ENCODE measurements around the gene C22orf23. TPM values are rescaled to one million over a fixed set of nuclear protein-coding genes. Genes with fewer than 3 reads are reported as not detected.

The C22orf23 gene
- polyA plus RNA-seq, 1 donor (not counting 4 experiments of a cell fraction or from before 2014, with no cell fraction given), result not detected

- Histone ChIP-seq H3K9me1 (ENCODE audit: control insufficient read depth, extremely low read depth, insufficient read depth, low read length) (peaks cover 3% of the 10 kb centered on the region), H3K4me2 (ENCODE audit: control insufficient read depth, extremely low read depth, insufficient read depth, low read depth, low read length) (no peak overlapping the region), H3K27me3 (ENCODE audit: control insufficient read depth, extremely low read depth, insufficient read depth, low read length) (no peaks in the 10 kb centered on the region), H2AFZ (ENCODE audit: control insufficient read depth, low read length) (no peak overlapping the region), H3K9ac (ENCODE audit: control insufficient read depth, extremely low read depth, insufficient read depth, low read length) (no peak overlapping the region), H3K36me3 (ENCODE audit: control insufficient read depth in 2 of 2, extremely low read depth in 1 of 2, insufficient read depth in 2 of 2, low read length in 2 of 2) (peaks cover 0 to 7% of the 10 kb centered on the region in 2 experiments), H3K4me3 (ENCODE audit: control insufficient read depth in 2 of 3, extremely low read depth in 1 of 3, insufficient read depth in 2 of 3, low read depth in 1 of 3, low read length in 3 of 3) (no peak overlapping the region), H4K20me1 (ENCODE audit: control insufficient read depth, extremely low read depth, insufficient read depth, low read length) (no peaks in the 10 kb centered on the region), H3K9me3 (ENCODE audit: control insufficient read depth, low read depth, low read length) (no peaks in the 10 kb centered on the region), H3K4me1 (ENCODE audit: control insufficient read depth, extremely low read depth, insufficient read depth, low read length) (peaks cover 7% of the 10 kb centered on the region), H3K79me2 (ENCODE audit: control insufficient read depth, insufficient read depth, low read length) (no peaks in the 10 kb centered on the region), H3K27ac (ENCODE audit: control insufficient read depth, insufficient read depth, low read length) (no peak overlapping the region)
- TF ChIP-seq CTCF (optimal IDR thresholded peaks at IDR 0.05 in 1 of 3, IDR thresholded peaks at IDR 0.05 in 1 of 3, conservative IDR thresholded peaks at IDR 0.05 in 1 of 3; ENCODE audit: extremely low read depth in 1 of 3, insufficient read depth in 2 of 3, low read length in 3 of 3) (no peak), EZH2 (IDR thresholded peaks at IDR 0.05; ENCODE audit: low read length) (no peak)
- dilution Hi-C loops (cut with MboI; ENCODE audit: extremely low pct_ligation_motif_present, low sequenced_read_pairs), result no loop called here
- DNase-seq (ENCODE audit: low read depth, low spot score) (no peak), FAIRE-seq (no peak)
Observed at GRCh38 chr22:37973271-37974170, 20.1 kb upstream of the C22orf23 start.

- Histone ChIP-seq H4K20me1 (ENCODE audit: control insufficient read depth, extremely low read depth, insufficient read depth, low read length) (no peaks in the 10 kb centered on the region), H3K4me1 (ENCODE audit: control insufficient read depth, extremely low read depth, insufficient read depth, low read length) (peaks cover 7% of the 10 kb centered on the region), H2AFZ (ENCODE audit: control insufficient read depth, low read length) (no peak overlapping the region), H3K4me2 (ENCODE audit: control insufficient read depth, extremely low read depth, insufficient read depth, low read depth, low read length) (no peak overlapping the region), H3K79me2 (ENCODE audit: control insufficient read depth, insufficient read depth, low read length) (no peaks in the 10 kb centered on the region), H3K9ac (ENCODE audit: control insufficient read depth, extremely low read depth, insufficient read depth, low read length) (no peak overlapping the region), H3K36me3 (ENCODE audit: control insufficient read depth in 2 of 2, extremely low read depth in 1 of 2, insufficient read depth in 2 of 2, low read length in 2 of 2) (peaks cover 3 to 14% of the 10 kb centered on the region in 2 experiments), H3K27me3 (ENCODE audit: control insufficient read depth, extremely low read depth, insufficient read depth, low read length) (no peaks in the 10 kb centered on the region), H3K9me3 (ENCODE audit: control insufficient read depth, low read depth, low read length) (no peaks in the 10 kb centered on the region), H3K4me3 (ENCODE audit: control insufficient read depth in 2 of 3, extremely low read depth in 1 of 3, insufficient read depth in 2 of 3, low read depth in 1 of 3, low read length in 3 of 3) (no peak overlapping the region), H3K9me1 (ENCODE audit: control insufficient read depth, extremely low read depth, insufficient read depth, low read length) (peaks cover 3% of the 10 kb centered on the region), H3K27ac (ENCODE audit: control insufficient read depth, insufficient read depth, low read length) (no peak overlapping the region)
- TF ChIP-seq CTCF (optimal IDR thresholded peaks at IDR 0.05 in 1 of 3, IDR thresholded peaks at IDR 0.05 in 1 of 3, conservative IDR thresholded peaks at IDR 0.05 in 1 of 3; ENCODE audit: extremely low read depth in 1 of 3, insufficient read depth in 2 of 3, low read length in 3 of 3) (no peak), EZH2 (IDR thresholded peaks at IDR 0.05; ENCODE audit: low read length) (no peak)
- no peak for DNase-seq (ENCODE audit: low read depth, low spot score)
- dilution Hi-C loops (cut with MboI; ENCODE audit: extremely low pct_ligation_motif_present, low sequenced_read_pairs), result no loop called here
- FAIRE-seq, result no peak
Observed at GRCh38 chr22:37972527-37972926, 19.1 kb upstream of the C22orf23 start.
